GM12873 (cell line): ENCODE data around the gene PLEKHM1.

Source experiments
- TF ChIP-seq, protein P1 (sequence below): IDR thresholded peaks from 2 replicates; pipeline ENCODE4 v1.5.1; 2012; ENCODE audit warnings: low read depth, mild to moderate bottlenecking, moderate library complexity, low read length, control low read depth; ENCODE audit not compliant: insufficient read depth; ENCODE audit errors: missing control alignments

PLEKHM1 gene

DNA sequence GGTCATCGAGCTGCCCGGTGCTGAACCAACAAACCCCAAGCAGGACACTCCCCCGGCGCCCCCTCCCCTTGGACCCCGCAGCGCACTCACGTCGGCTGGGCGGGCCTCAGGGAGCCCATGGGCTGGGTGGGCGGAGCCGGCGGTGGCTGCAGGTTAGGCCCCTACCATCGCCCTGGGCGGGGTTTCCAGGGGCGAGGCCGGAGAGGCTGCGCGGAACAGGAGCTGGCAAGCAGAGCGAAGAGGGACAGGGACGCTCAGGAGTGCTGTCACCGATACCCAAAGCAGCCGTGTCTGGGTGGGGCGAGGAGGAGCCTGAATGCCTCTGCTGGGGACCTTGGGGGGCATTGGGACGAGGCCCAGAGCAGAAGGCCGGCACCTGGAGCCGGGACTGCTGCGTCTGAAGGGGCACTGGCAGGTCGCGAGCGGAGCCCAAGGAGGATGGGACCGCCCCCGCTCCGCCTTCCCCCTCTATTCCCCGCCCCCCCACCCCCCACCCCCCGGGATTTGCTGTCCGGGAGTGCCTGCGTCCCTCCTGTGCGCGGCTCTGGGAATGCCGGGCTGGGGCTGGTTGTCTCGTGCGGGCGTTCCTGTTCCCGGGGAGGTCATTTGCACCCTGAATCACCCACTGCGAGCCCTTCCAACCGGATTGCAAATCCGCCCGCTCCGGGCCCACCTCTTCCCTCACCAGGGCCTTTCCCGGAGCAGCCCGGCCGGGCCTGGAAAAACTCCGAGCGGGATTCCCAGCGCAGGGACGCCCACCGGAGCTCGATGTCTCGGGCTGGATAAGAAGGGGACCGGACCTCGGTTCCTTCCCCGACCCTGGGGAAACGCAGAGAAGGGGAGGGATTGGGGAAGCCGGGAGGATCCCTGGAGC is 58.8 kb downstream of the PLEKHM1 start:
- TF ChIP-seq, protein P1, sequence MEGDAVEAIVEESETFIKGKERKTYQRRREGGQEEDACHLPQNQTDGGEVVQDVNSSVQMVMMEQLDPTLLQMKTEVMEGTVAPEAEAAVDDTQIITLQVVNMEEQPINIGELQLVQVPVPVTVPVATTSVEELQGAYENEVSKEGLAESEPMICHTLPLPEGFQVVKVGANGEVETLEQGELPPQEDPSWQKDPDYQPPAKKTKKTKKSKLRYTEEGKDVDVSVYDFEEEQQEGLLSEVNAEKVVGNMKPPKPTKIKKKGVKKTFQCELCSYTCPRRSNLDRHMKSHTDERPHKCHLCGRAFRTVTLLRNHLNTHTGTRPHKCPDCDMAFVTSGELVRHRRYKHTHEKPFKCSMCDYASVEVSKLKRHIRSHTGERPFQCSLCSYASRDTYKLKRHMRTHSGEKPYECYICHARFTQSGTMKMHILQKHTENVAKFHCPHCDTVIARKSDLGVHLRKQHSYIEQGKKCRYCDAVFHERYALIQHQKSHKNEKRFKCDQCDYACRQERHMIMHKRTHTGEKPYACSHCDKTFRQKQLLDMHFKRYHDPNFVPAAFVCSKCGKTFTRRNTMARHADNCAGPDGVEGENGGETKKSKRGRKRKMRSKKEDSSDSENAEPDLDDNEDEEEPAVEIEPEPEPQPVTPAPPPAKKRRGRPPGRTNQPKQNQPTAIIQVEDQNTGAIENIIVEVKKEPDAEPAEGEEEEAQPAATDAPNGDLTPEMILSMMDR, result no peak

GRCh38 chr17:45430738-45431530 is 59.6 kb downstream of the PLEKHM1 start:
- TF ChIP-seq, protein P1, result no peak

- TF ChIP-seq, protein P1, result no peak
Observed at GRCh38 chr17:45430006-45430737, 60.3 kb downstream of the PLEKHM1 start.

GRCh38 chr17:45429339-45430005 is 61.0 kb downstream of the PLEKHM1 start:
- TF ChIP-seq, protein P1, result no peak

- TF ChIP-seq, protein P1, result no peak
Observed at GRCh38 chr17:45428931-45429338, 61.6 kb downstream of the PLEKHM1 start.

GRCh38 chr17:45428050-45428617 is 62.4 kb downstream of the PLEKHM1 start:
- TF ChIP-seq, protein P1, result peak; percentile 97
